Dendritic cell treated with granulocyte-macrophage colony-stimulating factor and Interleukin-4, amounts not matched to agents 40 ng/mL and 50 ng/mL, for 4 days (primary cell): ENCODE results near the gene LIPI.
"Not testable (repeated sequence)": the region's sequence is repeated elsewhere in the genome, so short reads cannot be mapped to it uniquely, and the experiment has no call there.

Experiments used
- H3K27ac Mint-ChIP-seq: one replicate; pipeline ENCODE4 v1.8.0; 2022; ENCODE audit warnings: mild to moderate bottlenecking, mixed read lengths
- H3K27me3 Mint-ChIP-seq: one replicate; pipeline ENCODE4 v1.8.0; 2022; ENCODE audit warnings: mild to moderate bottlenecking, mixed read lengths
- H3K36me3 Mint-ChIP-seq: one replicate; pipeline ENCODE4 v1.8.0; 2022; ENCODE audit warnings: low read depth, mixed read lengths
- H3K4me1 Mint-ChIP-seq: one replicate; pipeline ENCODE4 v1.8.0; 2022; ENCODE audit warnings: low read depth, mixed read lengths
- H3K4me3 Mint-ChIP-seq: one replicate; pipeline ENCODE4 v1.8.0; 2022; ENCODE audit warnings: mild to moderate bottlenecking, moderate library complexity, mixed read lengths
- H3K9me3 Mint-ChIP-seq: one replicate; pipeline ENCODE4 v1.8.0; 2022; ENCODE audit warnings: mixed read lengths
- intact Hi-C: fragments of 100-400 bp; cut with micrococcal nuclease; formaldehyde crosslinking; loops from one replicate; pipeline ENCODE4 v1.15.0; 2022

Gene LIPI

GRCh38 chr21:14096577-14096976, 114.2 kb downstream of the LIPI start:
- H3K9me3 Mint-ChIP-seq: peaks cover 9% of the 10 kb centered on the region
- no peak overlapping the region for H3K4me3 Mint-ChIP-seq
- intact Hi-C loops: no loop called here
- no peaks in the 10 kb centered on the region for H3K4me1 Mint-ChIP-seq
- no peak overlapping the region for H3K27ac Mint-ChIP-seq
- peaks cover 13% of the 10 kb centered on the region for H3K36me3 Mint-ChIP-seq
- no peaks in the 10 kb centered on the region for H3K27me3 Mint-ChIP-seq

GRCh38 chr21:14096172-14096571, 114.6 kb downstream of the LIPI start:
- peaks cover 17% of the 10 kb centered on the region for H3K36me3 Mint-ChIP-seq
- no peaks in the 10 kb centered on the region for H3K4me1 Mint-ChIP-seq
- intact Hi-C loops: no loop called here
- peaks cover 13% of the 10 kb centered on the region for H3K9me3 Mint-ChIP-seq
- H3K4me3 Mint-ChIP-seq: no peak overlapping the region
- H3K27me3 Mint-ChIP-seq: no peaks in the 10 kb centered on the region
- H3K27ac Mint-ChIP-seq: no peak overlapping the region

GRCh38 chr21:14095056-14095455, 115.7 kb downstream of the LIPI start:
- Mint-ChIP-seq H3K9me3 (peaks cover 22% of the 10 kb centered on the region), H3K27me3 (no peaks in the 10 kb centered on the region), H3K4me3 (no peak overlapping the region), H3K27ac (no peak overlapping the region), H3K4me1 (no peaks in the 10 kb centered on the region), H3K36me3 (peaks cover 17% of the 10 kb centered on the region)
- intact Hi-C loops: no loop called here

- H3K36me3 Mint-ChIP-seq: peaks cover 15% of the 10 kb centered on the region
- H3K9me3 Mint-ChIP-seq: peaks cover 28% of the 10 kb centered on the region
- H3K27me3 Mint-ChIP-seq: no peaks in the 10 kb centered on the region
- no peak overlapping the region for H3K4me3 Mint-ChIP-seq
- no peak overlapping the region for H3K27ac Mint-ChIP-seq
- intact Hi-C loops: no loop called here
- H3K4me1 Mint-ChIP-seq: no peaks in the 10 kb centered on the region
Observed at GRCh38 chr21:14092834-14093560, 117.8 kb downstream of the LIPI start.

- H3K9me3 Mint-ChIP-seq: peaks cover 28% of the 10 kb centered on the region
- H3K4me1 Mint-ChIP-seq, H3K27me3 Mint-ChIP-seq, H3K4me3 Mint-ChIP-seq, H3K27ac Mint-ChIP-seq, H3K36me3 Mint-ChIP-seq, intact Hi-C loops: not testable (repeated sequence)
Observed at GRCh38 chr21:14090184-14090583, 120.6 kb downstream of the LIPI start.

GRCh38 chr21:14088391-14088790, 122.4 kb downstream of the LIPI start:
- Mint-ChIP-seq H3K9me3 (peaks cover 45% of the 10 kb centered on the region), H3K4me1 (no peaks in the 10 kb centered on the region), H3K27ac (no peak overlapping the region), H3K4me3 (no peak overlapping the region), H3K36me3 (peaks cover 10% of the 10 kb centered on the region), H3K27me3 (no peaks in the 10 kb centered on the region)
- intact Hi-C loops: no loop called here

GRCh38 chr21:14086553-14086952, 124.2 kb downstream of the LIPI start:
- no peak overlapping the region for H3K4me3 Mint-ChIP-seq
- no peaks in the 10 kb centered on the region for H3K27me3 Mint-ChIP-seq
- no peak overlapping the region for H3K27ac Mint-ChIP-seq
- H3K9me3 Mint-ChIP-seq: peaks cover 44% of the 10 kb centered on the region
- intact Hi-C loops: no loop called here
- no peaks in the 10 kb centered on the region for H3K4me1 Mint-ChIP-seq
- peaks cover 4% of the 10 kb centered on the region for H3K36me3 Mint-ChIP-seq

- intact Hi-C loops: no loop called here
- H3K4me1 Mint-ChIP-seq: no peaks in the 10 kb centered on the region
Observed at GRCh38 chr21:14084701-14085100, 126.1 kb downstream of the LIPI start.

GRCh38 chr21:14084068-14084501, 126.7 kb downstream of the LIPI start:
- Mint-ChIP-seq H3K27me3 (no peaks in the 10 kb centered on the region), H3K9me3 (peaks cover 44% of the 10 kb centered on the region), H3K36me3 (no peaks in the 10 kb centered on the region), H3K27ac (no peak overlapping the region), H3K4me3 (no peak overlapping the region), H3K4me1 (no peaks in the 10 kb centered on the region)
- intact Hi-C loops: no loop called here

More at GRCh38 chr21:14084701-14085100, 126.1 kb downstream of the LIPI start:
- H3K27me3 Mint-ChIP-seq: no peaks in the 10 kb centered on the region
- H3K9me3 Mint-ChIP-seq: peaks cover 41% of the 10 kb centered on the region
- no peaks in the 10 kb centered on the region for H3K36me3 Mint-ChIP-seq
- H3K27ac Mint-ChIP-seq: no peak overlapping the region
- H3K4me3 Mint-ChIP-seq: no peak overlapping the region

GRCh38 chr21:14080764-14081096, 130.0 kb downstream of the LIPI start:
- Mint-ChIP-seq H3K27ac (no peak overlapping the region), H3K9me3 (peaks cover 78% of the 10 kb centered on the region), H3K4me3 (no peak overlapping the region), H3K4me1 (no peaks in the 10 kb centered on the region), H3K36me3 (no peaks in the 10 kb centered on the region), H3K27me3 (no peaks in the 10 kb centered on the region)
- intact Hi-C loops: no loop called here

GRCh38 chr21:14080040-14080763, 130.6 kb downstream of the LIPI start:
- Mint-ChIP-seq H3K4me3 (no peak overlapping the region), H3K27me3 (no peaks in the 10 kb centered on the region), H3K36me3 (no peaks in the 10 kb centered on the region), H3K9me3 (peaks cover 83% of the 10 kb centered on the region), H3K4me1 (no peaks in the 10 kb centered on the region), H3K27ac (no peak overlapping the region)
- intact Hi-C loops: no loop called here

- H3K9me3 Mint-ChIP-seq: peaks cover 84% of the 10 kb centered on the region
- no peak overlapping the region for H3K27ac Mint-ChIP-seq
- H3K4me3 Mint-ChIP-seq: no peak overlapping the region
- intact Hi-C loops: no loop called here
- H3K36me3 Mint-ChIP-seq: no peaks in the 10 kb centered on the region
- no peaks in the 10 kb centered on the region for H3K4me1 Mint-ChIP-seq
- no peaks in the 10 kb centered on the region for H3K27me3 Mint-ChIP-seq
Observed at GRCh38 chr21:14078746-14079375, 131.9 kb downstream of the LIPI start.

GRCh38 chr21:14076143-14076806, 134.5 kb downstream of the LIPI start:
- Mint-ChIP-seq H3K4me1 (no peaks in the 10 kb centered on the region), H3K9me3 (peaks cover 97% of the 10 kb centered on the region), H3K4me3 (no peak overlapping the region), H3K27ac (no peak overlapping the region), H3K27me3 (no peaks in the 10 kb centered on the region), H3K36me3 (peaks cover 2% of the 10 kb centered on the region)
- intact Hi-C loops: no loop called here
